Loucy (cell line): ENCODE results near the gene SERINC2.

Experiments
- CTCF ChIP-seq: fragments of 200-600 bp; sonication (generic); conservative IDR thresholded peaks from 2 replicates; pipeline ENCODE4 v1.5.1; 2014; ENCODE audit warnings: mild to moderate bottlenecking, antibody characterized with exemption, low read length
- EZH2phosphoT487 ChIP-seq: fragments of 200-600 bp; IDR thresholded peaks from 2 replicates; pipeline ENCODE4 v1.6.1; 2018; ENCODE audit warnings: antibody characterized with exemption, mild to moderate bottlenecking, moderate library complexity, borderline replicate concordance

- TF ChIP-seq CTCF (no peak), EZH2phosphoT487 (no peak)
Measured at GRCh38 chr1:31376375-31377134, 36.5 kb upstream of the SERINC2 start.
